Measurements from ENCODE around the gene ASCC2. TPM values are rescaled to one million over a fixed set of nuclear protein-coding genes. Genes with fewer than 3 reads are reported as not detected.

The ASCC2 gene
- total and polyA plus RNA-seq, 2 donors (not counting 3 experiments of a cell fraction or from before 2014, with no cell fraction given) = 43.6 to 60.7 TPM

DNA sequence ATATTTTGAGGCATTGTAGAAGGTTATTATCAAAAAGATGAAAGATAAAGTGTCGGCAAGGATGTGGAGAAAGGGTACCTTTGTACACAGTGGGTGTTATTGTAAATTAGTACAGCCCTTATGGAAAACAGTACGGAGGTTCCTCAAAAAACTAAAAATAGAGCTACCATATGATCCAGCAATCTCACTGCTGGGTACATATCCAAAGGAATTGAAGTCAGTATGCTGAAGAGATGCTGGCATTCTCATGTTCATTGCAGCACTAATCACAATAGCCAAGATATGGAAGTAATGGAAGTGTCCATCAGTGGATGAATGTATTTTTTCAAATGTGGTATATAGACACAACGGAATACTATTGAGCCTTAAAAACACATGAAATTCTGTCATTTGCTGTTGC lies 29.8 kb upstream of the ASCC2 start:
- no TSS peak for BruUV-seq (replicated peaks)
- intact Hi-C loops (cut with micrococcal nuclease) (no loop called here), dilution Hi-C loops (cut with MboI; ENCODE audit: extremely low pct_ligation_motif_present, low sequenced_read_pairs) (no loop called here)
- H3K4me2 ChIP-seq (ENCODE audit: insufficient read depth, low read length) = no peak overlapping the region
- H3K4me1 ChIP-seq (ENCODE audit: control insufficient read depth, extremely low read depth, insufficient read depth, low read length) = no peaks in the 10 kb centered on the region
- TF ChIP-seq GATA2 (IDR thresholded peaks at IDR 0.05; ENCODE audit: insufficient read depth, insufficient read length, low read depth, low read length) (no peak), POLR2A (IDR thresholded peaks at IDR 0.05; ENCODE audit: low read depth, low read length) (no peak), MYC (IDR thresholded peaks at IDR 0.05; ENCODE audit: low read depth, low read length) (no peak), EZH2 (IDR thresholded peaks at IDR 0.05; ENCODE audit: borderline replicate concordance, low read depth, low read length, severe bottlenecking) (no peak), FOS (IDR thresholded peaks at IDR 0.05; ENCODE audit: borderline replicate concordance, insufficient read depth, low read length) (no peak), POLR2AphosphoS5 (IDR thresholded peaks at IDR 0.05; ENCODE audit: insufficient read depth, low read depth, low read length) (no peak), JUN (IDR thresholded peaks at IDR 0.05; ENCODE audit: borderline replicate concordance, insufficient read depth, insufficient read length, low read depth) (no peak)
- TF ChIP-seq, protein P1, sequence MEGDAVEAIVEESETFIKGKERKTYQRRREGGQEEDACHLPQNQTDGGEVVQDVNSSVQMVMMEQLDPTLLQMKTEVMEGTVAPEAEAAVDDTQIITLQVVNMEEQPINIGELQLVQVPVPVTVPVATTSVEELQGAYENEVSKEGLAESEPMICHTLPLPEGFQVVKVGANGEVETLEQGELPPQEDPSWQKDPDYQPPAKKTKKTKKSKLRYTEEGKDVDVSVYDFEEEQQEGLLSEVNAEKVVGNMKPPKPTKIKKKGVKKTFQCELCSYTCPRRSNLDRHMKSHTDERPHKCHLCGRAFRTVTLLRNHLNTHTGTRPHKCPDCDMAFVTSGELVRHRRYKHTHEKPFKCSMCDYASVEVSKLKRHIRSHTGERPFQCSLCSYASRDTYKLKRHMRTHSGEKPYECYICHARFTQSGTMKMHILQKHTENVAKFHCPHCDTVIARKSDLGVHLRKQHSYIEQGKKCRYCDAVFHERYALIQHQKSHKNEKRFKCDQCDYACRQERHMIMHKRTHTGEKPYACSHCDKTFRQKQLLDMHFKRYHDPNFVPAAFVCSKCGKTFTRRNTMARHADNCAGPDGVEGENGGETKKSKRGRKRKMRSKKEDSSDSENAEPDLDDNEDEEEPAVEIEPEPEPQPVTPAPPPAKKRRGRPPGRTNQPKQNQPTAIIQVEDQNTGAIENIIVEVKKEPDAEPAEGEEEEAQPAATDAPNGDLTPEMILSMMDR (IDR thresholded peaks at IDR 0.05; ENCODE audit: extremely low read depth in 1 of 2, insufficient read depth in 1 of 2, low read depth in 1 of 2, low read length in 2 of 2) = no peak
- TF ChIP-seq, protein P2, sequence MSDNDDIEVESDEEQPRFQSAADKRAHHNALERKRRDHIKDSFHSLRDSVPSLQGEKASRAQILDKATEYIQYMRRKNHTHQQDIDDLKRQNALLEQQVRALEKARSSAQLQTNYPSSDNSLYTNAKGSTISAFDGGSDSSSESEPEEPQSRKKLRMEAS (IDR thresholded peaks at IDR 0.05; ENCODE audit: insufficient read depth, insufficient read length) = no peak
- no peaks in the 10 kb centered on the region for H3K36me3 ChIP-seq (ENCODE audit: control insufficient read depth in 2 of 2, extremely low read depth in 1 of 2, insufficient read depth in 2 of 2, low read length in 2 of 2)
- H3K4me3 ChIP-seq (replicated peaks in 1 of 3; ENCODE audit: insufficient read depth in 1 of 3, low read depth in 1 of 3, low read length in 3 of 3) = no peak overlapping the region
- H3K27ac ChIP-seq (ENCODE audit: insufficient read depth, low read depth, low read length) = no peak overlapping the region
- H3K9me3 ChIP-seq (replicated peaks; ENCODE audit: control insufficient read depth, insufficient read depth, low read length) = no peaks in the 10 kb centered on the region
- H3K9ac ChIP-seq (replicated peaks; ENCODE audit: extremely low read depth, insufficient read depth, low read length) = no peak overlapping the region
- ChIA-PET POLR2A (no interaction called here), CTCF (interaction anchor here (0.7 to 1.5 kb wide), 2 partner anchors 137 to 376 kb away, joined by 3 to 4 read pairs; no protein-coding TSS in a partner anchor)
- FAIRE-seq = no peak
- peaks cover 0 to 3% of the 10 kb centered on the region in 2 experiments for H3K27me3 ChIP-seq (ENCODE audit: control insufficient read depth in 2 of 2, insufficient read depth in 2 of 2, low read length in 2 of 2)
- H4K20me1 ChIP-seq (replicated peaks; ENCODE audit: control insufficient read depth, extremely low read depth, insufficient read depth, low read length) = no peaks in the 10 kb centered on the region
- no peak overlapping the region for H2AFZ ChIP-seq (ENCODE audit: low read depth, low read length)
- no peaks in the 10 kb centered on the region for H3K79me2 ChIP-seq (ENCODE audit: control insufficient read depth, insufficient read depth, low read length)
- H3K9me1 ChIP-seq (replicated peaks; ENCODE audit: control insufficient read depth, extremely low read depth, insufficient read depth, low read length) = no peaks in the 10 kb centered on the region
- DNase-seq (ENCODE audit: low read depth, low spot score) = no peak

Measured in endothelial cell of umbilical vein (primary cell).